A549 (cell line): ENCODE measurements around the gene TES. TPM values are rescaled to one million over a fixed set of nuclear protein-coding genes. Genes with fewer than 3 reads are reported as not detected.

Source experiments
- ATAC-seq, 2 experiments: fragments of 200-7000 bp in 1 of 2; fragments of >200 bp in 1 of 2; cut with Nextera tagmentation in 1 of 2; cut with Tn5 transposase in 1 of 2; 3 replicates each; pipeline versions ENCODE4 v1.8.0 to v1.9.1; 2018 to 2020; ENCODE audit warnings: mild to moderate bottlenecking in 1 of 2, moderate library complexity in 1 of 2
- CTCF ChIA-PET: fragments of 300-600 bp; sonication (Branson Sonifier 250); formaldehyde crosslinking; extraction: SDS; loops from one replicate; lab custom pipeline; 2021; ENCODE audit warnings: antibody characterized with exemption, inconsistent platforms; lab: Yijun Ruan, JAX
- POLR2A ChIA-PET: fragments of 350-600 bp; formaldehyde crosslinking; extraction: SDS; loops from one replicate; lab custom pipeline; 2021; ENCODE audit warnings: antibody characterized with exemption, inconsistent platforms; lab: Yijun Ruan, JAX
- DNase-seq, 2 experiments: peaks; one replicate each; pipeline versions ENCODE4 v3.0.0 to v3.0.0-alpha.2; 2011 to 2016; ENCODE audit warnings: low read depth in 1 of 2, low spot score in 1 of 2
- FAIRE-seq: peaks from 2 replicates; lab custom pipeline; 2011; peaks lifted over from hg19 to GRCh38; lab: Jason Lieb, UNC
- H3K27ac ChIP-seq, 2 experiments: fragments of >200 bp; sonication (Bioruptor Twin); formaldehyde crosslinking; 3 replicates each; pipeline ENCODE4 v1.5.1; 2016 to 2017
- H3K4me1 ChIP-seq: fragments of >200 bp; sonication (Bioruptor Twin); formaldehyde crosslinking; 3 replicates; pipeline ENCODE4 v1.6.1; 2016
- H3K4me2 ChIP-seq: fragments of >200 bp; sonication (Bioruptor Twin); formaldehyde crosslinking; 3 replicates; pipeline ENCODE4 v1.6.1; 2016
- H3K4me3 ChIP-seq: fragments of >200 bp; sonication (Bioruptor Twin); formaldehyde crosslinking; 3 replicates; pipeline ENCODE4 v1.5.1; 2016
- H3K9me3 ChIP-seq: fragments of >200 bp; sonication (Bioruptor Twin); formaldehyde crosslinking; 3 replicates; pipeline ENCODE4 v1.6.1; 2016
- CBX8 ChIP-seq: fragments of 200-600 bp; sonication (generic); IDR thresholded peaks from 2 replicates; pipeline ENCODE4 v1.6.1; 2016
- EP300 ChIP-seq, 2 experiments: fragments of >200 bp; sonication (Bioruptor Twin); formaldehyde crosslinking; IDR thresholded peaks; 2 replicates in 1 of 2; 3 replicates in 1 of 2; pipeline ENCODE4 v1.6.1; 2016 to 2017
- FOXS1 ChIP-seq: fragments of 250-450 bp; sonication (Bioruptor Pico); IDR thresholded peaks from 2 replicates; pipeline ENCODE4 v1.5.0; 2020; ENCODE audit warnings: mild to moderate bottlenecking, moderate library complexity
- GATA3 ChIP-seq: IDR thresholded peaks from 2 replicates; pipeline ENCODE4 v1.6.1; 2012; ENCODE audit warnings: borderline replicate concordance
- HEYL ChIP-seq: fragments of 250-450 bp; sonication (Bioruptor Pico); IDR thresholded peaks from 2 replicates; pipeline ENCODE4 v1.8.0; 2021; ENCODE audit warnings: mild to moderate bottlenecking, moderate library complexity
- HOXA7 ChIP-seq: fragments of 250-450 bp; sonication (Bioruptor Pico); IDR thresholded peaks from 2 replicates; pipeline ENCODE4 v1.5.0; 2020; ENCODE audit warnings: mild to moderate bottlenecking, moderate library complexity
- HOXB5 ChIP-seq: fragments of 250-450 bp; sonication (Bioruptor Pico); IDR thresholded peaks from 2 replicates; pipeline ENCODE4 v1.5.0; 2020; ENCODE audit warnings: mild to moderate bottlenecking, moderate library complexity
- JUN ChIP-seq, 2 experiments: fragments of >200 bp; sonication (Bioruptor Twin); formaldehyde crosslinking; IDR thresholded peaks; 2 replicates in 1 of 2; 3 replicates in 1 of 2; pipeline ENCODE4 v1.6.1; 2016 to 2017
- MAFK ChIP-seq: fragments of 450-650 bp; IDR thresholded peaks from 2 replicates; pipeline ENCODE4 v1.6.1; 2014; ENCODE audit not compliant: partially characterized antibody
- MAZ ChIP-seq: fragments of 150-350 bp; IDR thresholded peaks from 2 replicates; pipeline ENCODE4 v1.6.1; 2014; ENCODE audit warnings: antibody characterized with exemption, low read depth, low read length, borderline replicate concordance
- NFE2L2 ChIP-seq: fragments of 150-350 bp; conservative IDR thresholded peaks from 2 replicates; pipeline ENCODE4 v1.6.1; 2014; ENCODE audit warnings: low read length
- PHF8 ChIP-seq: fragments of 200-600 bp; sonication (generic); IDR thresholded peaks from 2 replicates; pipeline ENCODE4 v1.6.1; 2016; ENCODE audit warnings: low read depth, mild to moderate bottlenecking, antibody characterized with exemption, moderate library complexity, borderline replicate concordance
- POLR2A ChIP-seq: IDR thresholded peaks from 2 replicates; pipeline ENCODE4 v1.6.1; 2012; ENCODE audit warnings: mild to moderate bottlenecking, low read length
- POLR2AphosphoS2 ChIP-seq: conservative IDR thresholded peaks from 2 replicates; pipeline ENCODE4 v1.6.1; 2012; ENCODE audit warnings: low read length, improper control_type of control experiment, inconsistent platforms
- RAD21 ChIP-seq, 2 experiments: fragments of >200 bp in 1 of 2; sonication (Bioruptor Twin) in 1 of 2; formaldehyde crosslinking in 1 of 2; IDR thresholded peaks in 1 of 2; conservative IDR thresholded peaks in 1 of 2; 2 replicates in 1 of 2; 3 replicates in 1 of 2; pipeline ENCODE4 v1.6.1; 2012 to 2018; ENCODE audit warnings: inconsistent platforms in 1 of 2
- RCOR1 ChIP-seq: fragments of 150-350 bp; IDR thresholded peaks from 2 replicates; pipeline ENCODE4 v1.6.1; 2014; ENCODE audit warnings: antibody characterized with exemption, low read length, low read depth
- RFX5 ChIP-seq: fragments of 450-650 bp; IDR thresholded peaks from 2 replicates; pipeline ENCODE4 v1.7.1; 2014; ENCODE audit warnings: antibody characterized with exemption, mild to moderate bottlenecking, moderate library complexity
- SREBF2 ChIP-seq: fragments of 450-650 bp; IDR thresholded peaks from 2 replicates; pipeline ENCODE4 v1.6.1; 2014; ENCODE audit warnings: mild to moderate bottlenecking, moderate library complexity
- TFCP2L1 ChIP-seq: fragments of 250-450 bp; sonication (Bioruptor Pico); IDR thresholded peaks from 2 replicates; pipeline ENCODE4 v1.5.0; 2021; ENCODE audit warnings: mild to moderate bottlenecking
- TP53 ChIP-seq: fragments of 250-450 bp; sonication (Bioruptor Pico); IDR thresholded peaks from 2 replicates; pipeline ENCODE4 v1.5.0; 2021; ENCODE audit warnings: mild to moderate bottlenecking, moderate library complexity
- ZC3H11A ChIP-seq: fragments of 450-650 bp; IDR thresholded peaks from 2 replicates; pipeline ENCODE4 v1.6.1; 2014; ENCODE audit warnings: antibody characterized with exemption, mild to moderate bottlenecking
- ZNF302 ChIP-seq: fragments of 250-450 bp; sonication (Bioruptor Pico); IDR thresholded peaks from 2 replicates; pipeline ENCODE4 v1.9.0; 2021; ENCODE audit warnings: inconsistent platforms, mild to moderate bottlenecking, moderate library complexity
- ZSCAN20 ChIP-seq: fragments of 250-450 bp; sonication (Bioruptor Pico); IDR thresholded peaks from 2 replicates; pipeline ENCODE4 v1.8.0; 2022; ENCODE audit warnings: mild to moderate bottlenecking, moderate library complexity
- WGBS: methylation state at CpG from one replicate; pipeline ENCODE4 v1.1.6; 2017; ENCODE audit errors: missing lambda C conversion rate; 5-methylcytosine and 5-hydroxymethylcytosine counted together
- polyA plus RNA-seq, 4 experiments: library from polyadenylated mRNA; depleted of rRNA in 3 of 4; stranded (reverse); fragments of >200 nt; fragmentation: RNase III in 1 of 4; extraction: RNeasy Plus Mini Kit Qiagen cat#74134 plus additional on column Dnase treatment in 1 of 4; gene quantifications; 2 replicates in 3 of 4; 3 replicates in 1 of 4; pipeline ENCODE4 v1.2.3, GENCODE V29; 2011 to 2017
- TF ChIP-seq, protein P1 (sequence below): fragments of >200 bp; sonication (Bioruptor Twin); formaldehyde crosslinking; IDR thresholded peaks from 3 replicates; pipeline ENCODE4 v1.6.1; 2016

The TES gene
- polyA plus RNA-seq, 2 of the 4 experiments (the other 2 are of a cell fraction): 45.9 to 134 TPM

DNA sequence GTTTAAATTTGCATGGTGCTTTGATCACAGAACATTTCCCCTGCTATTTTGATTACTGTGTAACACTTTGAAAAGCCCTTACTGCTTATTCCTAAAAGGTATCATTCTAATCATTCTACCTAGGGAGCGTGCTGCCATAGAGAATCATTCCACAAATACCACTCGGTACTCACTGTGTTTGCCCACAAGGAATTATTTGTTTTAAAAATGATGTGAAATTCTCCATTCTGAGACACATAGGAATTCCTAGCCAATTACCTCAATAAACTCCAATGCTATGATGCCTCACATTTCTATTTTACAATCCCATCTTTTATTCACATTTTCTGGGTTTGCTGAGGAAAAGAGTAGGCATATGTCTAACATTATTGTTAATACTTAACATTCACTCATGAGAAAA lies 16.2 kb upstream of the TES start:
- ChIA-PET POLR2A (no interaction called here), CTCF (interaction anchor here (2.1 to 2.2 kb wide), 2 partner anchors 8 to 15 kb away, joined by 4 to 7 read pairs; no protein-coding TSS in a partner anchor)
- FAIRE-seq (no peak), ATAC-seq (peak in 1 of 2 experiments; percentile 53; a peak in 3 of 6 replicates), DNase-seq (no peak)
- Histone ChIP-seq H3K4me1 (peaks cover 10% of the 10 kb centered on the region; the same call in 2 of the 3 replicates), H3K9me3 (no peaks in the 10 kb centered on the region), H3K4me2 (peak overlapping the region; percentile 30; the same call in 2 of the 3 replicates), H3K27ac (no peak overlapping the region), H3K4me3 (no peak overlapping the region)
- 40% methylated on average over 2 of the region's 2 CpGs for WGBS
- no peak for TF ChIP-seq RFX5
- no peak for TF ChIP-seq GATA3
- TF ChIP-seq EP300 (IDR thresholded peaks at IDR 0.05): no peak
- TF ChIP-seq ZC3H11A: no peak

DNA sequence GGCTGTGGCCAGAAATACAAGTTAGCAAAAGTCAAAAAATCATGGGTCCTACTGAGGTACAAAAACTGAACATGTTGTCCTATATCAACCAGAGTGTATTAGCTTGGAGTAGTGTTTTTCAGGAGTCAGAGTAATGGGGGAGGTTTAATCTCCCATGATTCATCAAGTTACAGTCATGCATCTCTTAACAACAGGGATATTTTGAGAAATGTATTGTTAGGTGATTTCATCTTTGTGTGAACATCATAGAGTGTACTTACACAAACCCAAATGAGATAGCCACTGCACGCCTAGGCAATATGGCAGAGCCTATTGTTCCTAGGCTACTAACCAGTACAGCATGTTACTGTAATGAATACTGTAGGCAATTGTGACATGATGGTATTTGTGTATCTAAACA lies 14.9 kb upstream of the TES start:
- Histone ChIP-seq H3K9me3 (no peaks in the 10 kb centered on the region), H3K4me2 (no peak overlapping the region), H3K27ac (no peak overlapping the region), H3K4me1 (peaks cover 10% of the 10 kb centered on the region; the same call in 2 of the 3 replicates), H3K4me3 (no peak overlapping the region)
- ATAC-seq (peak in 1 of 2 experiments; percentile 48; a peak in 3 of 6 replicates), FAIRE-seq (no peak), DNase-seq (no peak)
- WGBS: 83% methylated on average over 1 of the region's 1 CpG
- CTCF ChIA-PET: interaction anchor here (0.6 to 2.2 kb wide), 9 partner anchors 10 to 1397 kb away, joined by 3 to 7 read pairs (median 4); no protein-coding TSS in a partner anchor
- TF ChIP-seq TP53 (CRISPR knock-in tag): no peak
- TF ChIP-seq, protein P1, sequence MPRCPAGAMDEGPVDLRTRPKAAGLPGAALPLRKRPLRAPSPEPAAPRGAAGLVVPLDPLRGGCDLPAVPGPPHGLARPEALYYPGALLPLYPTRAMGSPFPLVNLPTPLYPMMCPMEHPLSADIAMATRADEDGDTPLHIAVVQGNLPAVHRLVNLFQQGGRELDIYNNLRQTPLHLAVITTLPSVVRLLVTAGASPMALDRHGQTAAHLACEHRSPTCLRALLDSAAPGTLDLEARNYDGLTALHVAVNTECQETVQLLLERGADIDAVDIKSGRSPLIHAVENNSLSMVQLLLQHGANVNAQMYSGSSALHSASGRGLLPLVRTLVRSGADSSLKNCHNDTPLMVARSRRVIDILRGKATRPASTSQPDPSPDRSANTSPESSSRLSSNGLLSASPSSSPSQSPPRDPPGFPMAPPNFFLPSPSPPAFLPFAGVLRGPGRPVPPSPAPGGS: no peak
- TF ChIP-seq NFE2L2: no peak
- no peak for TF ChIP-seq JUN (IDR thresholded peaks at IDR 0.05)
- POLR2A ChIA-PET: interaction anchor here (1.6 kb wide), 1 partner anchor 15 kb away, joined by 4 read pairs; the partner anchor contains the start of gene TES

DNA sequence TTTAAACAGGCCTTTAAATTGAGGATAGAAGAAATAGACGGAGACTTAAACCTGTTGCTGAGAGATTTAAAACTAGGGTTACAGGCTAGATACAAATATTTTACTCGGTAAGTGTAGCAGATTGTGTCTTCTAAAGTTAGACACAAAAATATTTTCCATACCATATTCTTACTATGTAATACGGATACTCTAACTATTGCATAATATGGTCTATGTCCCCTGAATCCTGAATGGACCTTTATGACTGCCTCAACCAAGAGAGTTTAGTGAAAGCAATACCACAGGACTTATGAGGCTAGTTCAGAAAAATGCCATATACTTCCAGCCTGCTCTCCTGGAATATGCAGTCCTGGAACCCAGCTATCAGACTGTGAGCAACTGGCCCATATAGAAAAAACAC lies 13.4 kb upstream of the TES start:
- TF ChIP-seq RAD21 (conservative IDR thresholded peaks at IDR 0.05 in 1 of 2, IDR thresholded peaks at IDR 0.05 in 1 of 2): no peak
- no peak for TF ChIP-seq ZSCAN20 (CRISPR knock-in tag)
- no peak for TF ChIP-seq HOXB5 (CRISPR knock-in tag)
- no peak for TF ChIP-seq HEYL
- no peak for TF ChIP-seq HOXA7
- no peak for TF ChIP-seq RFX5
- TF ChIP-seq MAZ: no peak
- no peak for TF ChIP-seq MAFK
- TF ChIP-seq PHF8: no peak
- no peak for TF ChIP-seq ZNF302
- TF ChIP-seq SREBF2: no peak
- TF ChIP-seq POLR2AphosphoS2: no peak
- no peak for TF ChIP-seq TFCP2L1 (CRISPR knock-in tag)
- no peak for TF ChIP-seq RCOR1
- TF ChIP-seq TP53 (CRISPR knock-in tag): no peak
- no peak for TF ChIP-seq CBX8
- no peak for TF ChIP-seq POLR2A
- TF ChIP-seq FOXS1: no peak
- no peak for TF ChIP-seq EP300 (IDR thresholded peaks at IDR 0.05)
- DNase-seq (no peak), ATAC-seq (no peak), FAIRE-seq (no peak)
- ChIA-PET CTCF (interaction anchor here (0.6 to 7.4 kb wide), 6 partner anchors 13 to 1390 kb away, joined by 3 to 39 read pairs (median 4); partner anchors contain the start of gene TES), POLR2A (no interaction called here)
- H3K27ac ChIP-seq: no peak overlapping the region
- H3K4me1 ChIP-seq: peaks cover 10% of the 10 kb centered on the region; the same call in 2 of the 3 replicates
- 75% methylated on average over 3 of the region's 3 CpGs for WGBS
- H3K9me3 ChIP-seq: no peaks in the 10 kb centered on the region
- no peak overlapping the region for H3K4me2 ChIP-seq
- no peak overlapping the region for H3K4me3 ChIP-seq
